Measurements from ENCODE around the gene LEKR1.
"Not testable (repeated sequence)": the region's sequence is repeated elsewhere in the genome, so short reads cannot be mapped to it uniquely, and the experiment has no call there.

The LEKR1 gene

DNA sequence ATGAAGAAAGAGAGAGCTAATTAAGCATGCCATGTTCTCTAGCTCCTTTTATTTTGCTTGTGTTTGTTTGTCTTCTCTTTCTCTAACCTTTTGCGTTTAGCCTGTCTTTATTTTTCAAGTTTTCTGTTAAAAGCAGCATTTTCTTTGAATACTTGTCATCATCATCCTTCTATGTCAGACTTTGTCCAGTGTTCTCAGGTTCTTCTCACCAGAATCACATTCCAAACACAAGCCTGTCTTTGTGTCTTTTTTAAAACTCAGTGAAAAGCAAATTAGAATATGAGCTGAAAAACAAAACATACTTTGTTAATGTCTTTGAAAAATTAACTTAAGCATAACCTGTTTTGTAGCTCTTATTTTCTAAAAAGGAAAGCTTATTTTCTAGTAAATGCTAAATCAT is 62.4 kb downstream of the LEKR1 start:
- no peak for DNase-seq (ENCODE audit: low read depth)
- H3K4me3 ChIP-seq (ENCODE audit: low read length) = no peak overlapping the region
- TF ChIP-seq CTCF (conservative IDR thresholded peaks at IDR 0.05; ENCODE audit: low read length) = no peak

DNA sequence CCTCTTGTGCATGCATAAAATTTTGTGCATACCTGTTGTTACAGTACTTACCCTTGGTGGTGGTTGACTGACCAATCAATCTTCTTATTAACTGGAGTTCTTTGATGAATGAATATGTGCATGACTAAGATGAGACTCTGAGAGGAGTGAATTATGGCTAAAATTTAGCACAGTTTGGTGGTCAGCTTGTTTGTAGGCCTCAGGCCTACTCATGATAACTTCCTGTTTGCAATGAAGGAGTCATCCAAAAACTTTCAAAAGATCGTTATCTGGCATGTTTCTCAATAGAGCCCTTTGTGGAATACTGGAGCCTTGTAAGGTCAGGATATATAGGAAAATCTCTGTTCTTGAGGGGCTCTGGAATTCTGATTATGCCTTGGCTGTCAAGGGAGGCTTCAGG is 66.5 kb downstream of the LEKR1 start:
- DNase-seq (ENCODE audit: low read depth) = peak; percentile 65
- H3K4me3 ChIP-seq (ENCODE audit: low read length) = no peak overlapping the region
- no peak for TF ChIP-seq CTCF (conservative IDR thresholded peaks at IDR 0.05; ENCODE audit: low read length)

- not testable (repeated sequence) for H3K4me3 ChIP-seq (ENCODE audit: low read length); DNase-seq (ENCODE audit: low read depth)
Measured at GRCh38 chr3:156895374-156895773, 69.2 kb downstream of the LEKR1 start.

DNA sequence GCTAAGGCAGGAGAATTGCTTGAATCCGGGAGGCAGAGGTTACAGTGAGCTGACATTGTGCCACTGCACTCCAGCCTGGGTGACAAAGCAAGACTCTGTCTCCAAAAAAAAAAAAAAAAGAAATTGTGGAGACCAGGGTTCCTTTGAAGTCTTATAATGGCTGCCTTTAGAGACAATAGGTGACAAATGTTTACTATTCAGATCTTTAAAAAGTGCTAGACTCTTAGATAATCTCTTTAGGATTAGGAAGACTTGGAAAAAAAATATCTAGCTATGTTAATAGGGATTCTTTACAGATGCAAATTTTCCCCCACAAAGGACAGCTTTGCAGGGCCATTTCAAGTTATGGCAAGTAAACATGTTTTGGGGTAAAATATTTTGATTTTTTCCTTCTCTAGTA is 71.7 kb downstream of the LEKR1 start:
- not testable (repeated sequence) for H3K4me3 ChIP-seq (ENCODE audit: low read length); DNase-seq (ENCODE audit: low read depth)

DNA sequence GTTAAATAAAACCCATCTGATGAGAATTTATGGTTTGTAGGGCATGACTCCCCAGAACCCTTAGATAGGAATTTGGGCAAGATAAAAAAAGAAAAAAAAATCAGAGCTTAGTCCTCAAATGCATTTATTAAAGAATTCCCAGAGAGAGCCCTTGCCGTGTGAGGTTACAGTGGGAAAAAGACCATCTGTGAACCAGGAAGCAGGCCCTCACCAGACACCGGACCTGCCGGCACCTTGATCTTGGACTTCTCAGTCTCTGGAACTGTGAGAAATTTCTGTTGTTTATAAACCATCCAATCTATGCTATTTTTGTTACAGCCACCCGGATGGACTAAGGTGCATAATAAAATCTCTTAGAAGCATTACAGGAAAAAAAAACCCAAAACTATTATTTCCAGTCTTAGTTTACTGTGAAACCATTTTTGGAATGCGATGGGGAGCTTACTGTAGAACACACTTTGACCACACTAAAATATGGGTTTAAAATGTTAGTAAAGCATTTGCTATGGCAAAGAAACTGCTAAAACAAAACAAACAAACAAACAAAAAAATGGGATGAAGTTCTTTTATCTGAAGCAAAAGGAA is 72.2 kb downstream of the LEKR1 start:
- DNase-seq (ENCODE audit: low read depth) = peak; percentile 57
- no peak overlapping the region for H3K4me3 ChIP-seq (ENCODE audit: low read length)
- TF ChIP-seq CTCF (conservative IDR thresholded peaks at IDR 0.05; ENCODE audit: low read length) = no peak

GRCh38 chr3:156899951-156900350 is 73.8 kb downstream of the LEKR1 start:
- no peak overlapping the region for H3K4me3 ChIP-seq (ENCODE audit: low read length)

DNA sequence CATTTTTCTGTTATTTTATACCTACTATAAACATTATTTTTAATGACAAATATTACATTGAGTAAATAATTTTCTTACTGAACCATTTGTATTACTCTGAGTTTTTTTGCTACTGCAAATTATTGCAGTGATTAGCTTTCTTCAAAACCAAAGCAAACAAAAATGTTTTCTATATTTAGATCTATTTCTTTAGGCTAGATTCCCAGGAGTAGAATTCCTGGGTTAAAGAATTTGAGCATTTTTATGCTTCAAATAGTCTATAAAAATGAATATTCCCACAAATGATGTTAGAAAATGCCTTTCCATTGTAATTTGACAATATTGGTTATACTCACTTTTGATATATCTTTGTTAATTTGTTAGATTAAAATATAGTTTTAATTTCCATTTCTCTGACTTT is 76.8 kb downstream of the LEKR1 start:
- no peak for TF ChIP-seq CTCF (conservative IDR thresholded peaks at IDR 0.05; ENCODE audit: low read length)
- no peak overlapping the region for H3K4me3 ChIP-seq (ENCODE audit: low read length)
- peak; percentile 17 for DNase-seq (ENCODE audit: low read depth)

More at GRCh38 chr3:156899951-156900350, 73.8 kb downstream of the LEKR1 start:
- DNase-seq (ENCODE audit: low read depth) = peak; percentile 73
- TF ChIP-seq CTCF (conservative IDR thresholded peaks at IDR 0.05; ENCODE audit: low read length) = no peak

DNA sequence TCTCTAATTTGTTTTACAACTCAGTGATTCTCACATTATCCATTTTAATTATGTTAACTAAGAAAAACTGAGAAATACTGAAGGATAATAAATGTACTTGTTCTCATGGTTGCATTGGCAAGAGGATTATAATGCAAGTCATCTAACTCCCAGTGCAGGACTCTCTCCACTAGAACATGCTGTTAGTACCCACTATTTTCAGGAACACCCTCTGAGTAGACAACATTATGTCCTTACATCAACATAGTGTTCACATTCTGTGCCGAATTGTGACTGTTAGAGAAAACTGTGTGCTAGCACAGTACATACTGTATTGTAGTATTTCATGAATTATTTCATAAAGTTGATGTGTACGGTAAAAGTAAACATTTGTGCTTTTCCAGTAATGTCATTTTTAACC is 80.1 kb downstream of the LEKR1 start:
- no peak for TF ChIP-seq CTCF (conservative IDR thresholded peaks at IDR 0.05; ENCODE audit: low read length)
- no peak overlapping the region for H3K4me3 ChIP-seq (ENCODE audit: low read length)
- DNase-seq (ENCODE audit: low read depth) = no peak
